ENCODE results near the gene SLITRK6.
"Not testable (repeated sequence)": the region's sequence is repeated elsewhere in the genome, so short reads cannot be mapped to it uniquely, and the experiment has no call there.

SLITRK6 gene

GRCh38 chr13:85799097-85799582, at the start of gene SLITRK6:
Gene SLITRK6 (minus strand): TSS chr13:85799419. CDS start chr13:85796508, 2,911 bp downstream.
- no peak for DNase-seq

GRCh38 chr13:85847012-85847411, 47.8 kb upstream of the SLITRK6 start:
- no peak for DNase-seq

- DNase-seq: no peak
Measured at GRCh38 chr13:85841427-85841826, 42.2 kb upstream of the SLITRK6 start.

- DNase-seq: no peak
Measured at GRCh38 chr13:85833921-85834320, 34.7 kb upstream of the SLITRK6 start.

GRCh38 chr13:85828094-85828684, 29.0 kb upstream of the SLITRK6 start:
- no peak for DNase-seq

- DNase-seq: no peak
Measured at GRCh38 chr13:85825454-85825853, 26.2 kb upstream of the SLITRK6 start.

- no peak for DNase-seq
Measured at GRCh38 chr13:85823832-85824231, 24.6 kb upstream of the SLITRK6 start.

- no peak for DNase-seq
Measured at GRCh38 chr13:85819513-85819912, 20.3 kb upstream of the SLITRK6 start.

- no peak for DNase-seq
Measured at GRCh38 chr13:85816413-85816812, 17.2 kb upstream of the SLITRK6 start.

GRCh38 chr13:85812282-85812681, 13.1 kb upstream of the SLITRK6 start:
- no peak for DNase-seq

GRCh38 chr13:85808811-85809210, 9.6 kb upstream of the SLITRK6 start:
- DNase-seq: no peak

GRCh38 chr13:85806553-85807175, 7.4 kb upstream of the SLITRK6 start:
- no peak for DNase-seq

GRCh38 chr13:85798556-85798955, 663 bp downstream of the SLITRK6 start:
- no peak for DNase-seq

GRCh38 chr13:85797311-85797710, 1.9 kb downstream of the SLITRK6 start:
- DNase-seq: no peak

GRCh38 chr13:85785205-85785604, 14.0 kb downstream of the SLITRK6 start:
- no peak for DNase-seq

GRCh38 chr13:85772367-85772766, 26.9 kb downstream of the SLITRK6 start:
- no peak for DNase-seq

- no peak for DNase-seq
Measured at GRCh38 chr13:85771856-85772255, 27.4 kb downstream of the SLITRK6 start.

GRCh38 chr13:85768946-85769345, 30.3 kb downstream of the SLITRK6 start:
- no peak for DNase-seq

GRCh38 chr13:85755123-85755522, 44.1 kb downstream of the SLITRK6 start:
- no peak for DNase-seq

GRCh38 chr13:85743201-85743770, 55.9 kb downstream of the SLITRK6 start:
- not testable (repeated sequence) for DNase-seq

Measured in activated gamma-delta T cell treated with Interleukin-2 at 50 U/mL for 16 hours (primary cell).